HepG2 (cell line): Measurements from ENCODE around the gene CSF3R. TPM values are rescaled to one million over a fixed set of nuclear protein-coding genes. Genes with fewer than 3 reads are reported as not detected.
A peak's percentile ranks its signal among the peaks of the same experiment; 100 is the strongest.

Source experiments
- CCAR2 ChIP-seq: fragments of 200-400 bp; formaldehyde crosslinking; optimal IDR thresholded peaks from 2 replicates; pipeline ENCODE3; 2018; ENCODE audit warnings: low read depth, mild to moderate bottlenecking, low read length, moderate library complexity
- GPN1 ChIP-seq: sonication (generic); formaldehyde crosslinking; IDR thresholded peaks from 2 replicates; pipeline ENCODE4 v1.5.1; 2020; ENCODE audit warnings: missing genetic modification reagents, borderline replicate concordance
- NR2C2 ChIP-seq: sonication (generic); formaldehyde crosslinking; IDR thresholded peaks from 2 replicates; pipeline ENCODE4 v1.4.0; 2020; ENCODE audit warnings: missing genetic modification reagents, mild to moderate bottlenecking, moderate library complexity, borderline replicate concordance
- PHF8 ChIP-seq: sonication (generic); formaldehyde crosslinking; IDR thresholded peaks from 2 replicates; pipeline ENCODE4 v1.5.0; 2020; ENCODE audit warnings: missing genetic modification reagents
- THAP8 ChIP-seq: sonication (generic); formaldehyde crosslinking; IDR thresholded peaks from 2 replicates; pipeline ENCODE4 v1.5.1; 2020; ENCODE audit warnings: missing genetic modification reagents, mild to moderate bottlenecking, borderline replicate concordance
- ZHX2 ChIP-seq, 2 experiments: sonication (generic) in 1 of 2; formaldehyde crosslinking in 1 of 2; IDR thresholded peaks; 2 replicates each; pipeline versions ENCODE4 v1.6.1 to v1.9.0; 2014 to 2022; ENCODE audit warnings: antibody characterized with exemption in 1 of 2, borderline replicate concordance in 1 of 2, inconsistent platforms in 1 of 2, low read depth in 1 of 2, missing genetic modification reagents in 1 of 2
- ZNF263 ChIP-seq: sonication (generic); formaldehyde crosslinking; IDR thresholded peaks from 2 replicates; pipeline ENCODE4 v1.4.0; 2020; ENCODE audit warnings: missing genetic modification reagents
- ZNF775 ChIP-seq: sonication (generic); formaldehyde crosslinking; IDR thresholded peaks from 2 replicates; pipeline ENCODE4 v1.4.0; 2020; ENCODE audit warnings: missing genetic modification reagents, mild to moderate bottlenecking, moderate library complexity, borderline replicate concordance
- ZNF780A ChIP-seq: sonication (generic); formaldehyde crosslinking; IDR thresholded peaks from 2 replicates; pipeline ENCODE4 v1.8.0; 2022; ENCODE audit warnings: mild to moderate bottlenecking, missing genetic modification reagents, moderate library complexity
- polyA plus RNA-seq, 8 experiments: library from polyadenylated mRNA; depleted of rRNA in 3 of 8; stranded (reverse) in 7 of 8; unstranded in 1 of 8; fragments of >200 nt; fragmentation: Illumina TruSeq in 4 of 8; extraction: Trizol in 4 of 8; gene quantifications; 2 replicates each; pipeline versions ENCODE4 v1.2.1 to v1.2.3, GENCODE V29; 2011 to 2016; ENCODE audit warnings: low read depth in 4 of 8, missing spikeins in 1 of 8, mixed read lengths in 1 of 8; ENCODE audit not compliant: insufficient read depth in 1 of 8
- total RNA-seq, 5 experiments: library from RNA; depleted of rRNA; stranded (reverse); fragments of >200 nt; fragmentation: Illumina TruSeq; extraction: Trizol; gene quantifications; 2 replicates each; pipeline ENCODE4 v1.2.3, GENCODE V29; 2016; ENCODE audit warnings: low read depth in 1 of 5
- TF ChIP-seq, protein P1 (sequence below): sonication (generic); formaldehyde crosslinking; IDR thresholded peaks from 2 replicates; pipeline ENCODE4 v1.5.0; 2020; ENCODE audit warnings: missing genetic modification reagents, mild to moderate bottlenecking, borderline replicate concordance
- TF ChIP-seq, protein P2 (sequence below): sonication (generic); formaldehyde crosslinking; IDR thresholded peaks from 2 replicates; pipeline ENCODE4 v1.5.0; 2020; ENCODE audit warnings: mild to moderate bottlenecking, missing genetic modification reagents, borderline replicate concordance

The CSF3R gene
- total and polyA plus RNA-seq, 2 of the 13 experiments (the other 11 are each of a cell fraction or from before 2014, with no cell fraction given): 11.9 to 28.8 TPM

- peak; percentile 90 for TF ChIP-seq ZHX2 (IDR thresholded peaks at IDR 0.05; ENCODE audit: low read depth)
- no peak; the same call in 1 of the 2 replicates for TF ChIP-seq ZHX2 (CRISPR knock-in tag; IDR thresholded peaks at IDR 0.05; ENCODE audit: borderline replicate concordance)
- TF ChIP-seq, protein P1, sequence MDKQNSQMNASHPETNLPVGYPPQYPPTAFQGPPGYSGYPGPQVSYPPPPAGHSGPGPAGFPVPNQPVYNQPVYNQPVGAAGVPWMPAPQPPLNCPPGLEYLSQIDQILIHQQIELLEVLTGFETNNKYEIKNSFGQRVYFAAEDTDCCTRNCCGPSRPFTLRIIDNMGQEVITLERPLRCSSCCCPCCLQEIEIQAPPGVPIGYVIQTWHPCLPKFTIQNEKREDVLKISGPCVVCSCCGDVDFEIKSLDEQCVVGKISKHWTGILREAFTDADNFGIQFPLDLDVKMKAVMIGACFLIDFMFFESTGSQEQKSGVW (CRISPR knock-in tag): no peak
- peak; percentile 97 for TF ChIP-seq PHF8 (CRISPR knock-in tag)
- TF ChIP-seq ZNF780A (CRISPR knock-in tag): peak; percentile 66; the same call in 1 of the 2 replicates
- peak; percentile 97 for TF ChIP-seq NR2C2 (CRISPR knock-in tag)
- TF ChIP-seq CCAR2: peak; percentile 53
- TF ChIP-seq ZNF263 (CRISPR knock-in tag): 0 out of 2 replicates have a peak, but pooled peaks have one; percentile 21
- no peak for TF ChIP-seq GPN1 (CRISPR knock-in tag)
- TF ChIP-seq, protein P2, sequence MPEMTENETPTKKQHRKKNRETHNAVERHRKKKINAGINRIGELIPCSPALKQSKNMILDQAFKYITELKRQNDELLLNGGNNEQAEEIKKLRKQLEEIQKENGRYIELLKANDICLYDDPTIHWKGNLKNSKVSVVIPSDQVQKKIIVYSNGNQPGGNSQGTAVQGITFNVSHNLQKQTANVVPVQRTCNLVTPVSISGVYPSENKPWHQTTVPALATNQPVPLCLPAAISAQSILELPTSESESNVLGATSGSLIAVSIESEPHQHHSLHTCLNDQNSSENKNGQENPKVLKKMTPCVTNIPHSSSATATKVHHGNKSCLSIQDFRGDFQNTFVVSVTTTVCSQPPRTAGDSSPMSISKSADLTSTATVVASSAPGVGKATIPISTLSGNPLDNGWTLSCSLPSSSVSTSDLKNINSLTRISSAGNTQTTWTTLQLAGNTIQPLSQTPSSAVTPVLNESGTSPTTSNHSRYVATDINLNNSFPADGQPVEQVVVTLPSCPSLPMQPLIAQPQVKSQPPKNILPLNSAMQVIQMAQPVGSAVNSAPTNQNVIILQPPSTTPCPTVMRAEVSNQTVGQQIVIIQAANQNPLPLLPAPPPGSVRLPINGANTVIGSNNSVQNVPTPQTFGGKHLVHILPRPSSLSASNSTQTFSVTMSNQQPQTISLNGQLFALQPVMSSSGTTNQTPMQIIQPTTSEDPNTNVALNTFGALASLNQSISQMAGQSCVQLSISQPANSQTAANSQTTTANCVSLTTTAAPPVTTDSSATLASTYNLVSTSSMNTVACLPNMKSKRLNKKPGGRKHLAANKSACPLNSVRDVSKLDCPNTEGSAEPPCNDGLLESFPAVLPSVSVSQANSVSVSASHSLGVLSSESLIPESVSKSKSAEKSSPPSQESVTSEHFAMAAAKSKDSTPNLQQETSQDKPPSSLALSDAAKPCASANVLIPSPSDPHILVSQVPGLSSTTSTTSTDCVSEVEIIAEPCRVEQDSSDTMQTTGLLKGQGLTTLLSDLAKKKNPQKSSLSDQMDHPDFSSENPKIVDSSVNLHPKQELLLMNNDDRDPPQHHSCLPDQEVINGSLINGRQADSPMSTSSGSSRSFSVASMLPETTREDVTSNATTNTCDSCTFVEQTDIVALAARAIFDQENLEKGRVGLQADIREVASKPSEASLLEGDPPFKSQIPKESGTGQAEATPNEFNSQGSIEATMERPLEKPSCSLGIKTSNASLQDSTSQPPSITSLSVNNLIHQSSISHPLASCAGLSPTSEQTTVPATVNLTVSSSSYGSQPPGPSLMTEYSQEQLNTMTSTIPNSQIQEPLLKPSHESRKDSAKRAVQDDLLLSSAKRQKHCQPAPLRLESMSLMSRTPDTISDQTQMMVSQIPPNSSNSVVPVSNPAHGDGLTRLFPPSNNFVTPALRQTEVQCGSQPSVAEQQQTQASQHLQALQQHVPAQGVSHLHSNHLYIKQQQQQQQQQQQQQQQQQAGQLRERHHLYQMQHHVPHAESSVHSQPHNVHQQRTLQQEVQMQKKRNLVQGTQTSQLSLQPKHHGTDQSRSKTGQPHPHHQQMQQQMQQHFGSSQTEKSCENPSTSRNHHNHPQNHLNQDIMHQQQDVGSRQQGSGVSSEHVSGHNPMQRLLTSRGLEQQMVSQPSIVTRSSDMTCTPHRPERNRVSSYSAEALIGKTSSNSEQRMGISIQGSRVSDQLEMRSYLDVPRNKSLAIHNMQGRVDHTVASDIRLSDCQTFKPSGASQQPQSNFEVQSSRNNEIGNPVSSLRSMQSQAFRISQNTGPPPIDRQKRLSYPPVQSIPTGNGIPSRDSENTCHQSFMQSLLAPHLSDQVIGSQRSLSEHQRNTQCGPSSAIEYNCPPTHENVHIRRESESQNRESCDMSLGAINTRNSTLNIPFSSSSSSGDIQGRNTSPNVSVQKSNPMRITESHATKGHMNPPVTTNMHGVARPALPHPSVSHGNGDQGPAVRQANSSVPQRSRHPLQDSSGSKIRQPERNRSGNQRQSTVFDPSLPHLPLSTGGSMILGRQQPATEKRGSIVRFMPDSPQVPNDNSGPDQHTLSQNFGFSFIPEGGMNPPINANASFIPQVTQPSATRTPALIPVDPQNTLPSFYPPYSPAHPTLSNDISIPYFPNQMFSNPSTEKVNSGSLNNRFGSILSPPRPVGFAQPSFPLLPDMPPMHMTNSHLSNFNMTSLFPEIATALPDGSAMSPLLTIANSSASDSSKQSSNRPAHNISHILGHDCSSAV (CRISPR knock-in tag): peak; percentile 78; the same call in 1 of the 2 replicates
- TF ChIP-seq ZNF775 (CRISPR knock-in tag): no peak
- no peak for TF ChIP-seq THAP8 (CRISPR knock-in tag)
Measured at GRCh38 chr1:36463803-36464604, 18.7 kb downstream of the CSF3R start, which contains the start of gene MRPS15 (continued).
